HCT116 (cell line): ENCODE data around the gene HINT2. TPM values are rescaled to one million over a fixed set of nuclear protein-coding genes. Genes with fewer than 3 reads are reported as not detected.

Source experiments
- ATAC-seq: fragments of 200-7000 bp; cut with Tn5 transposase; 2 replicates; pipeline ENCODE4 v1.9.1; 2020; ENCODE audit warnings: mild to moderate bottlenecking, moderate library complexity
- BruUV-seq: library from RNA; stranded (reverse); fragments of 400-500 nt; replicated peaks from 2 replicates; lab custom pipeline; 2021; lab: Mats Ljungman, UMichigan
- CTCF ChIA-PET: fragments of 300-600 bp; sonication (Branson Sonifier 250); formaldehyde crosslinking; loops from one replicate; lab custom pipeline; 2021; ENCODE audit warnings: antibody characterized with exemption; lab: Charles Lee
- POLR2A ChIA-PET: fragments of 300-600, 350-600 bp; sonication (Branson Sonifier 250); formaldehyde crosslinking; loops from one replicate; lab custom pipeline; 2021; ENCODE audit warnings: antibody characterized with exemption; lab: Charles Lee
- RAD21 ChIA-PET, 2 experiments: fragments of 300-600 bp; sonication (Branson Sonifier 250); formaldehyde crosslinking; loops; one replicate each; lab custom pipeline; 2023; ENCODE audit warnings: low total read pairs in 2 of 2; ENCODE audit not compliant: uncharacterized antibody in 2 of 2, unreplicated experiment in 2 of 2, low non-redundant PET in 1 of 2; lab: Charles Lee
- DNase-seq: peaks from one replicate; pipeline ENCODE4 v3.0.0-alpha.2; 2010; ENCODE audit warnings: low read depth, low spot score
- H2AFZ ChIP-seq: fragments of 200-600 bp; shearing (Covaris generic), sonication (generic); 2 replicates; pipeline ENCODE4 v1.6.1; 2017; ENCODE audit warnings: low read depth, mixed run types, mixed read lengths, antibody characterized with exemption, low read length; ENCODE audit not compliant: poor library complexity, severe bottlenecking
- H3K27ac ChIP-seq: 2 replicates; pipeline ENCODE4 v1.5.1; 2012; ENCODE audit warnings: low read depth, low read length
- H3K27me3 ChIP-seq: fragments of 200-600 bp; sonication (generic); 2 replicates; pipeline ENCODE4 v1.6.1; 2016; ENCODE audit warnings: mixed run types, low read length, mixed read lengths; ENCODE audit not compliant: insufficient read depth
- H3K36me3 ChIP-seq, 2 experiments: fragments of 200-500 bp in 1 of 2; fragments of 200-600 bp in 1 of 2; sonication (Bioruptor generic) in 1 of 2; sonication (generic) in 1 of 2; 2 replicates each; pipeline versions ENCODE4 v1.5.1 to v1.6.1; 2014 to 2016; ENCODE audit warnings: low read length in 2 of 2, inconsistent platforms in 1 of 2, mixed read lengths in 1 of 2, mixed run types in 1 of 2; ENCODE audit not compliant: insufficient read depth in 2 of 2, control insufficient read depth in 1 of 2
- H3K4me1 ChIP-seq, 2 experiments: fragments of 200-600 bp in 1 of 2; sonication (generic) in 1 of 2; 2 replicates each; pipeline versions ENCODE4 v1.5.1 to v1.6.1; 2012 to 2017; ENCODE audit warnings: low read length in 2 of 2, inconsistent platforms in 1 of 2, mild to moderate bottlenecking in 1 of 2, mixed read lengths in 1 of 2, mixed run types in 1 of 2, moderate library complexity in 1 of 2; ENCODE audit not compliant: insufficient read depth in 2 of 2, control insufficient read depth in 1 of 2
- H3K4me2 ChIP-seq: fragments of 200-600 bp; sonication (generic); 2 replicates; pipeline ENCODE4 v1.6.1; 2017; ENCODE audit warnings: mixed run types, low read length, mixed read lengths
- H3K4me3 ChIP-seq, 2 experiments: fragments of 200-600 bp in 1 of 2; sonication (generic) in 1 of 2; replicated peaks in 1 of 2; 2 replicates each; pipeline ENCODE4 v1.5.1; 2011 to 2016; ENCODE audit warnings: low read length in 2 of 2, control low read depth in 1 of 2, low read depth in 1 of 2, mild to moderate bottlenecking in 1 of 2, mixed read lengths in 1 of 2, mixed run types in 1 of 2
- H3K79me2 ChIP-seq: fragments of 200-600 bp; sonication (generic); 2 replicates; pipeline ENCODE4 v1.6.1; 2017; ENCODE audit warnings: mild to moderate bottlenecking, mixed run types, low read length, moderate library complexity, mixed read lengths; ENCODE audit not compliant: insufficient read depth
- H3K9ac ChIP-seq: fragments of 200-600 bp; sonication (generic); 2 replicates; pipeline ENCODE4 v1.6.1; 2016; ENCODE audit warnings: low read length, mixed read lengths
- H3K9me2 ChIP-seq: fragments of 200-600 bp; sonication (generic), shearing (Covaris generic); 2 replicates; pipeline ENCODE4 v1.6.1; 2017; ENCODE audit warnings: mixed run types, mild to moderate bottlenecking, moderate library complexity; ENCODE audit not compliant: insufficient read depth
- H3K9me3 ChIP-seq, 2 experiments: fragments of 200-500 bp in 1 of 2; fragments of 200-600 bp in 1 of 2; sonication (Bioruptor generic) in 1 of 2; sonication (generic) in 1 of 2; 2 replicates each; pipeline ENCODE4 v1.6.1; 2014 to 2017; ENCODE audit warnings: low read length in 2 of 2, mixed read lengths in 2 of 2, inconsistent platforms in 1 of 2, low read depth in 1 of 2, mild to moderate bottlenecking in 1 of 2, mixed run types in 1 of 2, moderate library complexity in 1 of 2; ENCODE audit not compliant: control insufficient read depth in 1 of 2, insufficient read depth in 1 of 2
- H4K20me1 ChIP-seq: fragments of 200-600 bp; sonication (generic), shearing (Covaris generic); 2 replicates; pipeline ENCODE4 v1.6.1; 2017; ENCODE audit warnings: mixed run types, mild to moderate bottlenecking, moderate library complexity; ENCODE audit not compliant: insufficient read depth
- CBX3 ChIP-seq: IDR thresholded peaks from 2 replicates; pipeline ENCODE4 v1.6.1; 2012; ENCODE audit warnings: low read depth
- CEBPB ChIP-seq: IDR thresholded peaks from 2 replicates; pipeline ENCODE4 v1.6.1; 2012; ENCODE audit warnings: low read depth
- ELF1 ChIP-seq: IDR thresholded peaks from 2 replicates; pipeline ENCODE4 v1.6.1; 2012; ENCODE audit warnings: low read depth, borderline replicate concordance
- EZH2 ChIP-seq: fragments of 200-600 bp; sonication (generic); IDR thresholded peaks from 2 replicates; pipeline ENCODE4 v1.6.1; 2017; ENCODE audit warnings: antibody characterized with exemption, mixed run types
- EZH2phosphoT487 ChIP-seq: fragments of 200-600 bp; IDR thresholded peaks from 2 replicates; pipeline ENCODE4 v1.6.1; 2018; ENCODE audit warnings: antibody characterized with exemption, borderline replicate concordance
- FOSL1 ChIP-seq: IDR thresholded peaks from 2 replicates; pipeline ENCODE4 v1.6.1; 2012; ENCODE audit warnings: low read depth
- JUND ChIP-seq: IDR thresholded peaks from 2 replicates; pipeline ENCODE4 v1.6.1; 2012
- POLR2A ChIP-seq: IDR thresholded peaks from 2 replicates; pipeline ENCODE4 v1.7.0; 2011; ENCODE audit warnings: borderline replicate concordance; ENCODE audit not compliant: insufficient read depth, insufficient read length; ENCODE audit errors: extremely low read depth
- RAD21 ChIP-seq: IDR thresholded peaks from 2 replicates; pipeline ENCODE4 v1.6.1; 2012; ENCODE audit warnings: low read depth, mild to moderate bottlenecking
- SIN3A ChIP-seq: IDR thresholded peaks from 2 replicates; pipeline ENCODE4 v1.6.1; 2012; ENCODE audit warnings: low read depth
- SP1 ChIP-seq: IDR thresholded peaks from 2 replicates; pipeline ENCODE4 v1.6.1; 2012; ENCODE audit warnings: low read depth
- SRF ChIP-seq: IDR thresholded peaks from 2 replicates; pipeline ENCODE4 v1.6.1; 2012; ENCODE audit warnings: low read depth
- TCF7L2 ChIP-seq: IDR thresholded peaks from 2 replicates; pipeline ENCODE4 v1.7.0; 2011; ENCODE audit warnings: borderline replicate concordance, inconsistent platforms; ENCODE audit not compliant: insufficient read depth, insufficient read length; ENCODE audit errors: extremely low read depth
- ZFX ChIP-seq: fragments of 450-650 bp; IDR thresholded peaks from 2 replicates; pipeline ENCODE4 v1.6.1; 2017
- ZNF274 ChIP-seq: fragments of 200-500 bp; sonication (Bioruptor generic); IDR thresholded peaks from 2 replicates; pipeline ENCODE4 v1.6.1; 2014; ENCODE audit warnings: mild to moderate bottlenecking, low read depth, low read length, inconsistent platforms
- intact Hi-C: fragments of 100-400 bp; cut with micrococcal nuclease; formaldehyde crosslinking; loops from 2 replicates; pipeline ENCODE4 v1.10.0; 2022
- total RNA-seq: library from RNA; stranded (reverse); gene quantifications from one replicate; pipeline ENCODE4 v1.2.1, GENCODE V29; 2021; ENCODE audit not compliant: unreplicated experiment
- TF ChIP-seq, protein P1 (sequence below): IDR thresholded peaks from 2 replicates; pipeline ENCODE4 v1.6.1; 2011; ENCODE audit warnings: mild to moderate bottlenecking, low read length, moderate library complexity; ENCODE audit not compliant: insufficient replicate concordance; ENCODE audit errors: extremely low read depth
- TF ChIP-seq, protein P2 (sequence below): IDR thresholded peaks from 2 replicates; pipeline ENCODE4 v1.6.1; 2012
- TF ChIP-seq, protein P3 (sequence below): IDR thresholded peaks from 2 replicates; pipeline ENCODE4 v1.6.1; 2012; ENCODE audit warnings: low read depth
- TF ChIP-seq, protein P4 (sequence below): IDR thresholded peaks from 2 replicates; pipeline ENCODE4 v1.6.1; 2012

Gene HINT2
- total RNA-seq, 1 experiment from 2014 or later = 49.0 TPM

DNA sequence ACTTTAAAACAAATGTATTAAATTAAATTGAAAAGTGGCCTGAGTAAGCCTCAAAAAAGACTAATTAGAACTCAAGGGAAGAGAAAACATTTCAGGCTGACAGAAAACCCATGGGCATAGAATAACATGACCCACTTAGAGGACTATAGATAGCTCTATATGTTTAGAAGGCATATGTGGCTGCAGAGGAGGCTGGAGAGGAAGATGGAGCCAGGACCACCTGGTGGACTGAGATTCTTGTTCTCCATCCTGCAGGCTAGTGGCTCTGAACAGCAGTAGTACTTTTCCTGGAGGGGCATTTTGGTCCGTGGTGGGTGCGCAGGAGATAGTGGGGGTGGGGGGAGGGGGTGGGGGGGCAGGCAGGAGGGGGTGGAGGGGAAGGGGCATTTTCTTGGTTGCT, 33.8 kb downstream of the HINT2 start (continued):
- TF ChIP-seq, protein P1, sequence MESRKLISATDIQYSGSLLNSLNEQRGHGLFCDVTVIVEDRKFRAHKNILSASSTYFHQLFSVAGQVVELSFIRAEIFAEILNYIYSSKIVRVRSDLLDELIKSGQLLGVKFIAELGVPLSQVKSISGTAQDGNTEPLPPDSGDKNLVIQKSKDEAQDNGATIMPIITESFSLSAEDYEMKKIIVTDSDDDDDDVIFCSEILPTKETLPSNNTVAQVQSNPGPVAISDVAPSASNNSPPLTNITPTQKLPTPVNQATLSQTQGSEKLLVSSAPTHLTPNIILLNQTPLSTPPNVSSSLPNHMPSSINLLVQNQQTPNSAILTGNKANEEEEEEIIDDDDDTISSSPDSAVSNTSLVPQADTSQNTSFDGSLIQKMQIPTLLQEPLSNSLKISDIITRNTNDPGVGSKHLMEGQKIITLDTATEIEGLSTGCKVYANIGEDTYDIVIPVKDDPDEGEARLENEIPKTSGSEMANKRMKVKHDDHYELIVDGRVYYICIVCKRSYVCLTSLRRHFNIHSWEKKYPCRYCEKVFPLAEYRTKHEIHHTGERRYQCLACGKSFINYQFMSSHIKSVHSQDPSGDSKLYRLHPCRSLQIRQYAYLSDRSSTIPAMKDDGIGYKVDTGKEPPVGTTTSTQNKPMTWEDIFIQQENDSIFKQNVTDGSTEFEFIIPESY = no peak
- no peak for TF ChIP-seq FOSL1
- TF ChIP-seq JUND = no peak

DNA sequence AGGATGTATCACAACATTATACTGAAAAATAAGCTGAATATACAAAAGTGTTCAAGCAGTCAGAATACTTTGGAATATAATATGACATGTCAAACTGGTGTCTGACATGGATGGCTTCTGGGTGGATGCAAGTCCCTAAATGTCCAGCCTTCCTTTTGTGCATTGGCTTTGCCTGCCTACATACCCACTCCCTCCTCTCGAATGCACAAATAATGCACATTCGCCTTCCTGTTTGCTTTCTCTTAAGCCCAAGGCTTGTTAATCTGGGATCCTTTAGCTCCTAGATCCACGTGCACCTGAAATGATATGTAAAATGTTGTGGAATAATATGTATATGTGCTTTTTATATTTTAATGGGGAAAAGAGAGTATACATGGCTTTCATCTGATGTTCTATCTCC, 36.3 kb downstream of the HINT2 start:
- no peak overlapping the region for H3K4me2 ChIP-seq
- H3K9me2 ChIP-seq = no peaks in the 10 kb centered on the region
- no peak overlapping the region for H3K27ac ChIP-seq
- no peaks in the 10 kb centered on the region for H3K79me2 ChIP-seq
- CTCF ChIA-PET = interaction anchor here (0.9 to 1.7 kb wide), 4 partner anchors 12 to 118 kb away, joined by 3 to 4 read pairs (median 3); partner anchors contain the start of gene HINT2
- H4K20me1 ChIP-seq = no peaks in the 10 kb centered on the region
- H3K9ac ChIP-seq = no peak overlapping the region
- H2AFZ ChIP-seq = no peak overlapping the region
- POLR2A ChIA-PET = no interaction called here
- no peak for ATAC-seq
- no peak overlapping the region for H3K4me3 ChIP-seq
- no peaks in the 10 kb centered on the region for H3K27me3 ChIP-seq
- no TSS peak for BruUV-seq
- RAD21 ChIA-PET = no interaction called here
- intact Hi-C loops = no loop called here
- DNase-seq = no peak
- peaks cover 0 to 2% of the 10 kb centered on the region in 2 experiments; a peak in 1 of 4 replicates for H3K4me1 ChIP-seq
- no peaks in the 10 kb centered on the region for H3K36me3 ChIP-seq
- no peaks in the 10 kb centered on the region for H3K9me3 ChIP-seq
- TF ChIP-seq JUND = no peak
- no peak for TF ChIP-seq ELF1
- TF ChIP-seq TCF7L2 = no peak
- no peak for TF ChIP-seq ZNF274
- TF ChIP-seq SIN3A = no peak
- TF ChIP-seq, protein P2, sequence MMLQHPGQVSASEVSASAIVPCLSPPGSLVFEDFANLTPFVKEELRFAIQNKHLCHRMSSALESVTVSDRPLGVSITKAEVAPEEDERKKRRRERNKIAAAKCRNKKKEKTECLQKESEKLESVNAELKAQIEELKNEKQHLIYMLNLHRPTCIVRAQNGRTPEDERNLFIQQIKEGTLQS = no peak
- TF ChIP-seq RAD21 = no peak
- no peak for TF ChIP-seq EZH2
- no peak for TF ChIP-seq POLR2A
- TF ChIP-seq SP1 = no peak
- TF ChIP-seq, protein P1 = no peak
- TF ChIP-seq EZH2phosphoT487 = no peak
- TF ChIP-seq, protein P3, sequence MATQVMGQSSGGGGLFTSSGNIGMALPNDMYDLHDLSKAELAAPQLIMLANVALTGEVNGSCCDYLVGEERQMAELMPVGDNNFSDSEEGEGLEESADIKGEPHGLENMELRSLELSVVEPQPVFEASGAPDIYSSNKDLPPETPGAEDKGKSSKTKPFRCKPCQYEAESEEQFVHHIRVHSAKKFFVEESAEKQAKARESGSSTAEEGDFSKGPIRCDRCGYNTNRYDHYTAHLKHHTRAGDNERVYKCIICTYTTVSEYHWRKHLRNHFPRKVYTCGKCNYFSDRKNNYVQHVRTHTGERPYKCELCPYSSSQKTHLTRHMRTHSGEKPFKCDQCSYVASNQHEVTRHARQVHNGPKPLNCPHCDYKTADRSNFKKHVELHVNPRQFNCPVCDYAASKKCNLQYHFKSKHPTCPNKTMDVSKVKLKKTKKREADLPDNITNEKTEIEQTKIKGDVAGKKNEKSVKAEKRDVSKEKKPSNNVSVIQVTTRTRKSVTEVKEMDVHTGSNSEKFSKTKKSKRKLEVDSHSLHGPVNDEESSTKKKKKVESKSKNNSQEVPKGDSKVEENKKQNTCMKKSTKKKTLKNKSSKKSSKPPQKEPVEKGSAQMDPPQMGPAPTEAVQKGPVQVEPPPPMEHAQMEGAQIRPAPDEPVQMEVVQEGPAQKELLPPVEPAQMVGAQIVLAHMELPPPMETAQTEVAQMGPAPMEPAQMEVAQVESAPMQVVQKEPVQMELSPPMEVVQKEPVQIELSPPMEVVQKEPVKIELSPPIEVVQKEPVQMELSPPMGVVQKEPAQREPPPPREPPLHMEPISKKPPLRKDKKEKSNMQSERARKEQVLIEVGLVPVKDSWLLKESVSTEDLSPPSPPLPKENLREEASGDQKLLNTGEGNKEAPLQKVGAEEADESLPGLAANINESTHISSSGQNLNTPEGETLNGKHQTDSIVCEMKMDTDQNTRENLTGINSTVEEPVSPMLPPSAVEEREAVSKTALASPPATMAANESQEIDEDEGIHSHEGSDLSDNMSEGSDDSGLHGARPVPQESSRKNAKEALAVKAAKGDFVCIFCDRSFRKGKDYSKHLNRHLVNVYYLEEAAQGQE = no peak
- TF ChIP-seq CBX3 = no peak
- TF ChIP-seq CEBPB = no peak
- TF ChIP-seq FOSL1 = no peak
- no peak for TF ChIP-seq ZFX
- TF ChIP-seq, protein P4, sequence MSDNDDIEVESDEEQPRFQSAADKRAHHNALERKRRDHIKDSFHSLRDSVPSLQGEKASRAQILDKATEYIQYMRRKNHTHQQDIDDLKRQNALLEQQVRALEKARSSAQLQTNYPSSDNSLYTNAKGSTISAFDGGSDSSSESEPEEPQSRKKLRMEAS = no peak
- TF ChIP-seq SRF = no peak
